Activated CD8-positive, alpha-beta memory T cell treated with anti-CD3 and anti-CD28 coated beads for 36 hours (primary cell): Measurements from ENCODE around the gene DOCK1. TPM values are rescaled to one million over a fixed set of nuclear protein-coding genes. Genes with fewer than 3 reads are reported as not detected.

Source experiments
- CTCF ChIA-PET: fragments of 350-600 bp; sonication (Branson Sonifier 250); formaldehyde crosslinking; loops from one replicate; lab custom pipeline; 2021; ENCODE audit warnings: antibody characterized with exemption; lab: Charles Lee
- POLR2A ChIA-PET: fragments of 350-600 bp; sonication (Branson Sonifier 250); formaldehyde crosslinking; loops from one replicate; lab custom pipeline; 2021; ENCODE audit warnings: antibody characterized with exemption; lab: Charles Lee
- total RNA-seq, 2 experiments: library from RNA; stranded (reverse); gene quantifications; one replicate each; pipeline ENCODE4 v1.2.3, GENCODE V29; 2021

The DOCK1 gene
- total RNA-seq, 2 experiments from 2014 or later = 0.17 to 0.31 TPM

- CTCF ChIA-PET = no interaction called here
Observed at GRCh38 chr10:127179612-127180250, 274.5 kb downstream of the DOCK1 start.

GRCh38 chr10:127182161-127182560 is 276.9 kb downstream of the DOCK1 start:
- ChIA-PET CTCF (interaction anchor here (0.7 kb wide), 1 partner anchor 21 kb away, joined by 3 read pairs; no protein-coding TSS in a partner anchor), POLR2A (no interaction called here)

More at GRCh38 chr10:127179612-127180250, 274.5 kb downstream of the DOCK1 start:
- POLR2A ChIA-PET = no interaction called here

GRCh38 chr10:127184582-127184981 is 279.4 kb downstream of the DOCK1 start:
- ChIA-PET CTCF (no interaction called here), POLR2A (no interaction called here)

- POLR2A ChIA-PET = no interaction called here
- CTCF ChIA-PET = no interaction called here
Observed at GRCh38 chr10:127186813-127187212, 281.6 kb downstream of the DOCK1 start.

GRCh38 chr10:127189226-127189625 is 284.0 kb downstream of the DOCK1 start:
- ChIA-PET POLR2A (no interaction called here), CTCF (no interaction called here)

GRCh38 chr10:127190427-127190826 is 285.2 kb downstream of the DOCK1 start:
- CTCF ChIA-PET = no interaction called here
- POLR2A ChIA-PET = no interaction called here

GRCh38 chr10:127193125-127193524 is 287.9 kb downstream of the DOCK1 start:
- ChIA-PET POLR2A (no interaction called here), CTCF (no interaction called here)

- ChIA-PET CTCF (no interaction called here), POLR2A (no interaction called here)
Observed at GRCh38 chr10:127194111-127194510, 288.9 kb downstream of the DOCK1 start.

DNA sequence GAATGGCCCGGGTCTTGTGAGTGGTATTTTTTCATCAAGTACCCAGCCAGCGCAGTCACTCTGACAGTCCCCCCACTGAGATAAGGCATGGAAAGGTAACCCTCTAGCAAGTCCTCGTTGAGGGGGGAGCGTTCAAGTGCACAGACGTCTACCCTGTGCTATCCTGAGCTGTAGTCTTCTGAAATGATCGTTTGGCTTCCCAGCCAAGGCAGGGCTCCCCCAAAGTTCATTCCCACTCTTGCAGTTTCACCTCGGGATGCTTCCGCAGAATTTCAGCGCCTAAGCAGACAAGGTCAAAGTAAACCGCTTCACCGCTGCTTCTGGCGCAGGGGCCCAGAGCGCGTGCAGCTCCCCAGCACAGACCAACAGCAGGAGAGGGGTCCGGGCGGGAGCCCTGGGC is 289.4 kb downstream of the DOCK1 start:
- CTCF ChIA-PET = no interaction called here
- POLR2A ChIA-PET = no interaction called here

GRCh38 chr10:127195041-127195506 is 289.8 kb downstream of the DOCK1 start:
- ChIA-PET CTCF (no interaction called here), POLR2A (no interaction called here)

DNA sequence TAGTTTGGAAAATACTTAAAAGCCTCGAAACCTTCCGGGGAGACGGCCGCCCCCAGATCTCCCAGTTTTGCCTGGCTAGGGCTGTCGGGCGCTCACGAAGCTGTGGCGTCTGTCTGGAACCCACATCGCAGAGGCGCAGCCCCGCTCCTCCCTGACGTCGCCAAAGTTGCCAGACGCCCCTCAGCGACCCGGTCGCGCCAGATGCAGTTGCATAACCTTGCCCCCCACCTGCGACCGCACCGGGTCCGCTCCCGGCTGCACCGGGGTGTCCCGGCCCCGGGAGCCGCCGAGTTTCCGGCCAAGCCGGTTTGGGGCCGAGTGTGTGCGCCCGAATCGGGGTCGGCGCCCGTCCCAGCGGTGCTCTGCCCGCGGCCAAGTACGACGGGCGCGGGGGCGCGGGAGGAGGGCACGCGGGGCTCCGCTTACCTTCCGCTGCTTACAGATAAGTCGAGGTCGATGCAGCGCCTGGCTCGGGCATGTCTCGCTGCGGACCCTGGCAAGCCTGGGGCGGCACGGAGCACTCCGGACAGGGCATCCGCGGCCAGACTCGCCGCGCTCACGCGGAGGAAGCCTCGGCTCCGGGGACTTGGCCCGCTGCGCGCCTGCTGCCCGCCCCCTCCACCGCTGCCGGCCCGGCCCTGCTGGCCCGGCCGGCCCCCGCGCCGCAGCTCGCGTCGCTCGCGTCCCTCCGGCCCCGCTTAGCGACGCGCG is 290.5 kb downstream of the DOCK1 start:
- CTCF ChIA-PET = no interaction called here
- POLR2A ChIA-PET = no interaction called here

DNA sequence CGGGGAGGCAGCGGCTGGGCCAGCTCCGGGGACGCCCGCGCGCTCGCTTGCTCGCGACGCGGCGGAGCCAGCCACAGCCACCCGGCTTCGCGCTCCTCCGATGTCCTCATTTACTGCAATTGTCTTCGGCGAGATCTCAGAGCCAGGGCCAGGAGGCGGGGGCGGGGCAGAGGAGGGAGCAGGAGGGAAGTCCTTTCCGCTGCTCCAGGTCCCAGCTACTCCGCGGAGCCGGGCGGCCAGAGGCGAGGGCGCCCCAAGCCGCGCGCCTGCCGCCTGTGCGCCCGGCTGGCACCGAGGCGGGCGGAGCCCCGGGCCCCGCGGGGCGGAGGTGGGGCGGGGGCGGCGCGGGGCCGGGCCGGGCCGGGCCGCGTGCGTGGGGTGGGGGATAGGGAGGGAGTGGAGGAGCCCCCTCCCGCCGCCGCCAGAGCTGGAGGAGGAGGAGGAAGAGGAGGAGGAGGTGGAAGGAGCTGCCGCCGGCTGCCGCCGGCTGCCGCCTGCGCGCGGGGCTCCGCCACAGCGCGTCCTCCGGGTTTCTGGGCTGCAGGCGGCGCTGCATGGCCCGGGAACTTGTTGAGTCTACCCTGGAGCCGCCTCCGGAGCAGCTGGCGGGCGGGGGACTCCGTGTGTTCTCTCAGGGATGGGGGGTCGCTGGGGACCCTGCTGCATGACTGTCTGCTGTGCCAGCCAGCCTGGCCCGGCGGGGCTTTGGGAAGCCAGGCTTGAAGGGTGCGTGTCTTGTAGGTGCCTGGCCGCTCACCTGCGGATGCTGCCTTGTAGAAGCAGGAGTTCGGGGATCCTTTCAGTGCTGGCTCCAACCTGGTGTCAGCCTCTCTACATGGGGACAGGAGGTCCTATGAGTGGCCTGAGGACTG is 291.3 kb downstream of the DOCK1 start, which contains the start of gene INSYN2A:
Gene INSYN2A (minus strand): TSS at position 310 of the 872 bp plus-strand sequence. CDS start 20,196 bp downstream, outside the sequence.
- CTCF ChIA-PET = no interaction called here
- POLR2A ChIA-PET = no interaction called here

- CTCF ChIA-PET = no interaction called here
- POLR2A ChIA-PET = no interaction called here
Observed at GRCh38 chr10:127197154-127197432, 291.9 kb downstream of the DOCK1 start.

GRCh38 chr10:127198307-127198706 is 293.1 kb downstream of the DOCK1 start:
- ChIA-PET CTCF (no interaction called here), POLR2A (no interaction called here)

DNA sequence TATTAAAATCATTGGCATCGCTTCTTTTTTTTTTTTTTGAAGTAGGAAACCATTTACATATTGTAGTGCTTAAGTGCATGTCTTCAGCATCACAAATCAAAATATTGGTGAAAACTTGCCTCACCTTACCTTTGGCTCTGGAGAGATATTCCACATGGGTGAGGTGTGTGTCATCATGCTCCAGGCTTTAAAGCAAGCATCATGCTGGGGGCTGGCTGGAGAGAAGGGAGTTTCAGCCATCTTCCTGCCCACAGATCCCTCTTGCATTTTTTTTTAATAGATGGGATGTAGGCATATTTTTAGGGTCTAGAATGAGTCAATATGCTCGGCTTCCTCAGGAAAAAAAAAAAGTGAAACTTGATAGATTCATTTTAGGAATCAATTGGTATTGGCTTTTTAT is 293.5 kb downstream of the DOCK1 start:
- POLR2A ChIA-PET = no interaction called here
- CTCF ChIA-PET = no interaction called here

- ChIA-PET POLR2A (no interaction called here), CTCF (no interaction called here)
Observed at GRCh38 chr10:127200646-127201045, 295.4 kb downstream of the DOCK1 start.

- ChIA-PET CTCF (no interaction called here), POLR2A (no interaction called here)
Observed at GRCh38 chr10:127203067-127203466, 297.8 kb downstream of the DOCK1 start.

GRCh38 chr10:127207081-127207480 is 301.9 kb downstream of the DOCK1 start:
- POLR2A ChIA-PET = no interaction called here
- CTCF ChIA-PET = no interaction called here

- CTCF ChIA-PET = no interaction called here
- POLR2A ChIA-PET = no interaction called here
Observed at GRCh38 chr10:127210936-127211466, 305.8 kb downstream of the DOCK1 start.

DNA sequence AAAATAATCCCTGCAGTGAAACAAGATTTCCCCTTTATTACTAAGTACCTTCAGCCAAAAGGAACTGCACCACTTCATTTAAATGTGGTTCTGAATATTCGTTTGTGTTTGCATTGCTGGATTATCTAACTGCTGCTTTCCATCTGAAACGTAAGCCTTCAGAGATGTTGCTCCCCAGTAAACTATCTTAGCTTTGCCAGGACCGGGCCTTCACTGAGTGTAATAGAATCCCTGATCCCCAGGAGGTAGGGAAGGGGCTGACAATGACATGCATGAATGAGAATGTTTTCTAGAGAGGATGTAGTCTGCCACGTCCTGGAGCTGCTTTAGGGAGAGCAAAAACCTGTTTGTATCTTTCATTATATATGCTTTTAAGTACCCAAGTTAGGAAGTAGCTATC is 310.6 kb downstream of the DOCK1 start:
- POLR2A ChIA-PET = no interaction called here
- CTCF ChIA-PET = no interaction called here
